HG03571 (cell line): ENCODE measurements around the gene DARS1.

Experiments
- ATAC-seq: cut with Tn5 transposase; IDR thresholded peaks from one replicate; pipeline ENCODE4 v1.9.1; 2021; ENCODE audit not compliant: unreplicated experiment

DARS1 gene

GRCh38 chr2:135985018-135985825 is at the start of gene DARS1:
DARS1 (minus strand) TSS chr2:135985626; CDS start chr2:135985468, 158 bp downstream.
- ATAC-seq, result peak; percentile 74

GRCh38 chr2:136034629-136035028 is 49.2 kb upstream of the DARS1 start:
- ATAC-seq, result no peak

- ATAC-seq, result no peak
These were observed 47.5 kb upstream of the DARS1 start for GRCh38 chr2:136032817-136033535.

- no peak for ATAC-seq
These were observed 46.8 kb upstream of the DARS1 start for GRCh38 chr2:136032192-136032591.

GRCh38 chr2:136031711-136032110 is 46.3 kb upstream of the DARS1 start:
- no peak for ATAC-seq

GRCh38 chr2:136030406-136030805 is 45.0 kb upstream of the DARS1 start:
- no peak for ATAC-seq

GRCh38 chr2:136029149-136029548 is 43.7 kb upstream of the DARS1 start:
- peak; percentile 87 for ATAC-seq

GRCh38 chr2:136028001-136028400 is 42.6 kb upstream of the DARS1 start:
- ATAC-seq, result no peak

- no peak for ATAC-seq
These were observed 41.7 kb upstream of the DARS1 start for GRCh38 chr2:136027112-136027511.

GRCh38 chr2:136025057-136025973 is 39.9 kb upstream of the DARS1 start:
- ATAC-seq, result peak; percentile 45

- no peak for ATAC-seq
These were observed 39.2 kb upstream of the DARS1 start for GRCh38 chr2:136024616-136025015.

GRCh38 chr2:136024185-136024584 is 38.8 kb upstream of the DARS1 start:
- no peak for ATAC-seq

- ATAC-seq, result no peak
These were observed 38.0 kb upstream of the DARS1 start for GRCh38 chr2:136023416-136023815.

- no peak for ATAC-seq
These were observed 37.1 kb upstream of the DARS1 start for GRCh38 chr2:136022396-136023146.

GRCh38 chr2:136021976-136022375 is 36.5 kb upstream of the DARS1 start:
- no peak for ATAC-seq

- no peak for ATAC-seq
These were observed 36.0 kb upstream of the DARS1 start for GRCh38 chr2:136021406-136021805.

GRCh38 chr2:136020831-136021230 is 35.4 kb upstream of the DARS1 start:
- no peak for ATAC-seq

- no peak for ATAC-seq
These were observed 34.4 kb upstream of the DARS1 start for GRCh38 chr2:136019825-136020224.

GRCh38 chr2:136019306-136019705 is 33.9 kb upstream of the DARS1 start:
- no peak for ATAC-seq

- ATAC-seq, result no peak
These were observed 32.4 kb upstream of the DARS1 start for GRCh38 chr2:136017786-136018185.

- no peak for ATAC-seq
These were observed 31.4 kb upstream of the DARS1 start for GRCh38 chr2:136016836-136017235.
